GM18907 (cell line): ENCODE results near the gene PHF21B.
"Not testable (repeated sequence)": the region's sequence is repeated elsewhere in the genome, so short reads cannot be mapped to it uniquely, and the experiment has no call there.

ENCODE experiments used
- ATAC-seq: cut with Tn5 transposase; IDR thresholded peaks from one replicate; pipeline ENCODE4 v1.9.1; 2021; ENCODE audit warnings: mild to moderate bottlenecking, moderate library complexity; ENCODE audit not compliant: unreplicated experiment

The PHF21B gene

DNA sequence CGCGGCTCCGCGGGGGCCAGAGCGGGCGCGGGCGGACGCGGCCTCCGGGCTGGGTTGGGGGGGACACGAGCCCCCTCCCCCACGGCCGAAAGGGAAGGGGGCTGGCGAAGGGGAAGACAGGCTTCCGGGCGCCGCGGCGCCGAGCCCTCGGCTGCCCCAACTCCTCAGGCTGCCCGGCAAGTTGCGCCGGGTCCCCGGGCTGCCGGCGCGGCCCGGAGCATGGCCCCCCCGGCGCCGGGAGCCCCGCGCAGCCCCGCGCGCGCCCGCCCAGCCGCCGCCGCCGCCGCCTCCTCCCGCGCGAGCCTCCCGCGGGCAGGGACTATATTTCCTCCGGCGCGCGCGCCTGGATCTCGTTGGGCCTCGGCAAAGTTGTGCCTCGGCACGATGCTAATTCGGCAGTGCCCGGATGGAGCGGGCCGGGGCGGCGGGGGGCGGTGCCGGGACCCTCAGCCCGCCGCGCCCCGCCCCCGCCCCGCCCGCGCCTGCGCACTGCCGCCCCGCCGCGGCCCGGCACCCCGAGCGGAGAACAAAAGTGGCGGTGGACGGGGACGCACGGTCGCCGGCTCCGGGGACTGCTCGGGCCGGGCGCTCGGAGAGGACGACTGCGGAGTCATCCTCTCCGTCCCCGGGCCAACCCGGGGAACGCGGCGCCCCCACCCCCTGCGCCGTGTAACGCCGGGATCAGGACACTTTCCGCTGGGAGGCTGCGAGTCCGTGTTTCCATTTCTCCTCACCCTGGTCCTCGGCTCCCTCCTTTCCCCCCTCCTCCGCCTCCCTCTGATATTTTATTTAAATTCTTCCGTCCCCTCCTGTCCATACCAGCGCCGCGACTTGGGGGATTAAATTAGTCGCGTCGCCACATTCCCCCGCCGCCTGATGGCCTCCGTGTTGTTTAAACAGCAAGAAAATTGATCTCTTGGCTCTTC lies at the start of gene PHF21B:
Gene PHF21B, minus strand, starts transcription at position 400 of the 926 bp plus-strand sequence. CDS start 456 bp downstream, outside the sequence.
- no peak for ATAC-seq

DNA sequence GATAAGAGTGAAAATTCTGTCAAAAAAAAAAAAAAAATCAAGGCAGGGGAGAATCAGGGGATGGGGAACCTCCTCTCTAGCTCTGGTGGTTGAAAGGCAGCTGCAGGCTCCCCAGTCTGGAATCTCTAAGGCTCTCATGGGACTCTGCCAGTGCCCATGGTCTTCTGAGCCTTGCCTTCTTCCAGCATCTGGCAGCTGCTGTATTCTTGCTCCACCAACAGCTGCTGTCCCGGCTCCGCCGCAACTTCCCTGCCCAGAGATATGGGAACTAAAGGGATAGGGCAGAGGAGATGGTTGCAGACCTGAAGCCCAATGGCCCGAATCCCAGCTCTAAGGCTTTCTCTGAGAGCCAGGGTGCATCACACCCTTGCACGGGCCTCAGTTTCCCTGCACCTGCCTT lies 49.5 kb upstream of the PHF21B start:
- ATAC-seq: no peak

DNA sequence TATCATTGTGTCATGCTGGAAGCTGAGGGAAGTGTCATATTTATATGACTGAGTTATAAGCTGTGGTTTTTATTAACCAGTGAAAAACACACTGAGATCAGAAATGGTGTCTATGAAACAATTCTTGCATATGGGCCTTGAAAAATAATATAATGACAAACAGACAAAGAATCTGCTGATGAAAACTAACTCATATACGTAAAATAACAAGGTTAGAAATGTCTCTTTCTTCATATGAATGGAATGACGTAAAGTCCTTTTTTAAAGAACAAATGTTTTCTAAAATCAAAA lies 48.8 kb upstream of the PHF21B start:
- ATAC-seq: no peak

- no peak for ATAC-seq
Observed at GRCh38 chr22:45055936-45056335, 46.1 kb upstream of the PHF21B start.

DNA sequence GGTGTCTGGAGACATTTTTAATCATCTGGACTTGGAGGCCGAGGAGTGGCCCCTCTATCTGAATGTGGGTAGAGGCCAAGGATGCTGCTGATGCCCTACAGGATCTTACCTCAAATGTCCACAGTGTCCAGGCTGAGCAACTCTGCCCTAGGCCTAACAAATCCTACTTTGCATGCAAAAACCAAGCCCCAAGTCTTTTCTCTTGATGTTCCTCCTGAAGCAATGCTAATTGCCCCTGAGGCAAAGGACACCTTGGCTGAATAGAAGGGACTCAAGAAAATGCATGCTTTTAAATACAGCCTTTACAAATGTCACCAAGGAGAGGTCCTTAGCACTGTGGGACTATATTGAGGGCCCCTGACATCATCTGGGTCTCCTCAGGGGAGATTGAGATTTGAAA lies 43.8 kb upstream of the PHF21B start:
- no peak for ATAC-seq

DNA sequence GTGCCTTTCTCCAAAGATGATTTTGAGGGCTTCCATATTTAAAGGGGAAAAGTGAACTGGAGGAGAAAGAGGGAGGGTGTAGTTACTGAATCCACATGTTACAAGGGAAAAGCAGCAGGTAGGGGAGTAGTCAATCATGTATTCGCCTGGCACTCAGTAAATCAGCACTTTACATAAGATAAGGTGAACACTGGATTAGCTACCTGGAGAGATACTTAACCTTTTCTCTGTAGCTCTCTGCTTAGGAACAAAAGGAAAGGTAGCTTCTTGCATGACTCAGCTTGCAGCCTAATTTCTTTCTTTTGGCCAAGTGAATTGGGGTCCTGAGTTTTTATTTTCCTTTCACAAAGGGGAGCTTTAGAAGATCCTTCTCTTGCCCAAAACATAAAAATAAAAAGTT lies 43.3 kb upstream of the PHF21B start:
- no peak for ATAC-seq

- ATAC-seq: not testable (repeated sequence)
Observed at GRCh38 chr22:45052665-45053064, 42.9 kb upstream of the PHF21B start.

GRCh38 chr22:45051946-45052345 lies 42.1 kb upstream of the PHF21B start:
- ATAC-seq: no peak

- no peak for ATAC-seq
Observed at GRCh38 chr22:45051419-45051818, 41.6 kb upstream of the PHF21B start.

DNA sequence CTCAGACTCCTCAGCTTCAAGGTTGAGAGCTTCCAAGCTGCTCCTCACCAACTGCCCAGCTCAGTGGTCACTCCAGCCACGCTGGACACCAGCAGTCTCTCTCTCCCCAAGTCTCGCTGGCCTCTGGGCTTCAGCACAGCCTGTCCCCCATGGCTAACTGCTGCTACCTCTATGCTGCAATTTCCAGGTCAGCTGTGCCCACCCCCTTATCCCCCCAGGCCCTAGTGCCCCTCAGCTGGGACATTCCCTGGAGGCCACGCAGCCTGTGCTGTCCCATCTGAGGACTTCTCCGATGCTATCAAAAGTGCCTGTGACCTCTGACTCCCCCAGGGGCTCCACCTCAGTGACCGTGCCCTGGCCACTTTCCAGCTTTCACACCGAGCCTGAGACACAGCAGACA lies 37.5 kb upstream of the PHF21B start:
- ATAC-seq: no peak

DNA sequence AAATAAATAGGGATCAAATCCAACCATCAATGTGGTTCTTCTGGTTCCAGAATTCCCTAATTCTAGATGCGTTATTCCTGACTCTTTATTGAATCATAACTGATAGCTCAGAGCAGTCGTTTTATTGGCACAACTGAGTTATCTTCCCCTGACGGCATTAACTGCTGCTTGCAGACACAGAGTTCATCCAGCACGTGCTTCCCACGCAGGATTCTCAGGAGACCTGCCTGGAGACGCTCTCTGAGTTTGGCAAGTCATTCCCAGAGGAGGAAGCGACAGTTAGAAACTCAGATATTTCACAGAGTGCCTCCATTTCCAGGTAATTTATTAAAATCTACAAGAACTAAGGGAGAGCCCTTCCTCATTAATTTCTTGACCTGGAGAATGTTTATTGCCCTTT lies 35.4 kb upstream of the PHF21B start:
- ATAC-seq: no peak

DNA sequence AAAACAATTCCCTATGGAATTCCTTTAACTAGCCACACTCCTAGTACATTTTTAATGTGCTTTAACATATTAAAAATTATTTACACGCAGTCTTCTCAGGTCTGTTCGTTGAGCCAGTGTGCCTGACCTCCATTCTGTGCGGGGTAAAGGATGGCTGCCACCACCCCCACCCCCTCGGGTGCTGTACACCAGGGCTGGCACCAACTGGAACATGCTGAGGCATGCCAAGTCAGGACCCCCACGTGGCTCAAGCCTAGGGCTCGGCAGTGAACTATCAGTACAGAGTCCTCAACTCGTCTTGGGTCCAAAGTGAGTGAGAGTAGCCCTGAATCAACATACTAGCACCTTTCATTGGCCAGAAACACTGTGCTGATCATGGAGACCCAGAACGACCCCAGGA lies 32.5 kb upstream of the PHF21B start:
- ATAC-seq: no peak

DNA sequence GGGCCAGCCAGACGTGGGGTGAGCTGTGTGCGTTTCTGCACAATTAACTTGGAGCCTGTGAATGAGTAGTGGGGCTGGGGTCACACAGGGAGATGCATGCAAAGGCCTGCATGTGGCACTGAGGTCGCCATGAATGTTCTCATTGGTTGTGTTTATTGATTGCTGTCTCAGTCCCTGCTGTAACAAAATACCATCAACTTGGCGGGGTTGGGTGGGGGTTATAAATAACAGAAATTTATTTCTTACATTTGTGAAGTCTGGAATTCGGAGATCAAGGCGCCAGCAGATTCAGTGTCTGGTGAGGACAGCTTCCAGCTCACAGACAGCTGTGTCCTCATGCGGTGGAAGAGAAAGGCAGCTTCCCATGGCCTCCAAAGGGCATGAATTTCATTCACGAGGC lies 29.3 kb upstream of the PHF21B start:
- ATAC-seq: no peak

DNA sequence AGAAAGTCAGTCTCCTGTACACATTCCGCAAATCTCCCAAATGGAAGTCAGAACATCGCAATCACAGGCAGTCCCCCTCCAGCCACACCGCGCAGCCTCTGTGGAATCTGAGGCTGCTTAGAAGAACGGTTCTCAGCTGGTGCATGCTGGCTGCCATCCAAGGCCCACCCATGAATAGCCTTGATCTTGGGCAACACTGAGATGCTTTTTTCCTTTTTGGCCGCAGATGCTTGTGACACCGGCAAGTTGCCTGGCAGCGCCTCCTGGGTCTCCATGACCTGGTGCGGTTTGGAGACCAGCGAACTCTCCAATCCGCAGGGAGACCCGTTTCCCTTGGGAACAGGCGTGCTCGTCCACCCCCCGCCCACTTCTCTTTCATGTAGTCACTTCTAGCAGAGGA lies 26.3 kb upstream of the PHF21B start:
- ATAC-seq: no peak

GRCh38 chr22:45034821-45035220 lies 25.0 kb upstream of the PHF21B start:
- ATAC-seq: no peak

DNA sequence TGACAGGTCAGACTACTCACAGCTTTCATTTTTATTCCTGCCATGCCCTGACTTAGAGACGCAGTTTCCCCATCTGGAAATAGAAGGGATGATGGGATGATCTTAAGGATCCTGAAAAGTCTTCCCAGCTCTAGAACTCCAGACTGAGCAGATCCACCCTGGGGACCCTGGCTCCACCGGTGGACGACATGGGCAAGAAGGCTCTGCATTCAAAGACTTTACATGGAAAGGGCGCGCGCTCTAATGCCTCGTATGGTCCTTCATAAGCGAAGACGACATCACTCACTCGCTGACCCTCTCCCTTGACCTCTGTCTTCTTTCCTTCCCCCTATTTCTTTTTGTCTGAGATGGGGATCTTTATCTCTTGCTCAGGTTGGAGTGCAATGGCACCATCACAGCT lies 24.4 kb upstream of the PHF21B start:
- ATAC-seq: no peak

DNA sequence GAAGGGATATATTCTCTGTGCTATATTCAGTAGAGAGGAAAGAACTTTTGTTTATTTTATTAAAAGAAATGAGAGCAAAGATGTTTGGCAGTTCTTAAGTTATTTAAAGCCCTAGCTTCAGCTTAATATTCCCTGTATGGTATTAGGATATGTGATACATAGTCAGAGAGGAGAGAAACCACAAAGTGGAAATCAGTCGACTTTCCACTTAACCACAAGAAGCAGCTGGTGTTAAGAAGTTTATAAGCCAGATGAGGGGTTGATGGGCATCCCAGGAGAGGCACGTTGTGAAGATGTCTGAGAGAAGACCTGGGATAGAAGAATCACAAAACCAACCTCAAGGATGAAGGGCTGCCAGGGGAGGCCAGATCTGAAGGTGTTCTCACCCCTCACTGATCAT lies 23.3 kb upstream of the PHF21B start:
- no peak for ATAC-seq

- no peak for ATAC-seq
Observed at GRCh38 chr22:45031629-45032403, 22.0 kb upstream of the PHF21B start.

DNA sequence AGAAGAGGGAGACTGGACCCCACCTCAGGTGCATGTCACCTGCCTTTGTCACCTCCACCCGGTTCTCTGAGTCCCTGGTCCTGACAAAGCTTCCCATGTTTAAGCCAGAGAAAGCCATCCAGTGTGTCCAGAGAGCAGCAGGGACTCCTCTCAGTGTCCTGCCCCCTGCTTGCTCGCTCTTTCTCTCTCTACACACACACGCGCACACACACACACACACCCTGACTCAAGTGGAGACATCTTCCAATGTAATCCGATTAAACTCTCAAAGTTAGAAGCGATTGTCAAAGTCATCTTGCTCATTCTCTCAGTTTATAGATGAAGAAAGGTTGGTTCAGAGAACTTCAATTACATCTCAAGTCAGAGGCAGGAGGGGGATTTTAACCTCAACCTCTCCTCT lies 19.7 kb upstream of the PHF21B start:
- ATAC-seq: no peak

GRCh38 chr22:45026511-45026910 lies 16.7 kb upstream of the PHF21B start:
- ATAC-seq: no peak

DNA sequence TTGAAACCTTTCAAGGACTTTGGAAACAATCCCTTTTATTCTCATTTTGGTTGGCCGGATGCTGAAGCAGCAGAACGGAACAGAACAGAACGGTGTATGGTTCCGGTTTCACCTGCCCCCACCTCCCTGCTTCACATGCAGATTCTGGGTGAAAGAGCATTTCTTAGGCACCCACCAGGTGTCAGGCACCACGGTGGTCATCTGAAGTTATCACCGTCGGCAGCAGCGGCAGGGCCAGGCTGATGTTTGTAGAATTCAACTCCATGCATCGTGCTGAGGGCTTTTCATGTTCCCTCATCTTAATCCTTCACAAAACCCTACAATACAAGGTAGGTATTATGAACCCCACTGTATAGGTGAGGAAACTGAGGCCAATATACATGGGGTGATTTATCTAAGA lies 13.6 kb upstream of the PHF21B start:
- no peak for ATAC-seq
